HFF-Myc (cell line): ENCODE results near the gene SELENOM.

Experiments used
- DNase-seq: peaks from one replicate; pipeline ENCODE4 v3.0.0-alpha.2; 2011; ENCODE audit warnings: low read depth; ENCODE audit errors: extremely low read depth
- H3K4me3 ChIP-seq: replicated peaks from 2 replicates; pipeline ENCODE4 v1.5.1; 2011; ENCODE audit warnings: low read depth, mild to moderate bottlenecking, control low read depth, low read length
- CTCF ChIP-seq: IDR thresholded peaks from 2 replicates; pipeline ENCODE4 v1.5.1; 2012; ENCODE audit warnings: mild to moderate bottlenecking, low read depth, low read length, control low read depth; ENCODE audit errors: missing control alignments

SELENOM gene

DNA sequence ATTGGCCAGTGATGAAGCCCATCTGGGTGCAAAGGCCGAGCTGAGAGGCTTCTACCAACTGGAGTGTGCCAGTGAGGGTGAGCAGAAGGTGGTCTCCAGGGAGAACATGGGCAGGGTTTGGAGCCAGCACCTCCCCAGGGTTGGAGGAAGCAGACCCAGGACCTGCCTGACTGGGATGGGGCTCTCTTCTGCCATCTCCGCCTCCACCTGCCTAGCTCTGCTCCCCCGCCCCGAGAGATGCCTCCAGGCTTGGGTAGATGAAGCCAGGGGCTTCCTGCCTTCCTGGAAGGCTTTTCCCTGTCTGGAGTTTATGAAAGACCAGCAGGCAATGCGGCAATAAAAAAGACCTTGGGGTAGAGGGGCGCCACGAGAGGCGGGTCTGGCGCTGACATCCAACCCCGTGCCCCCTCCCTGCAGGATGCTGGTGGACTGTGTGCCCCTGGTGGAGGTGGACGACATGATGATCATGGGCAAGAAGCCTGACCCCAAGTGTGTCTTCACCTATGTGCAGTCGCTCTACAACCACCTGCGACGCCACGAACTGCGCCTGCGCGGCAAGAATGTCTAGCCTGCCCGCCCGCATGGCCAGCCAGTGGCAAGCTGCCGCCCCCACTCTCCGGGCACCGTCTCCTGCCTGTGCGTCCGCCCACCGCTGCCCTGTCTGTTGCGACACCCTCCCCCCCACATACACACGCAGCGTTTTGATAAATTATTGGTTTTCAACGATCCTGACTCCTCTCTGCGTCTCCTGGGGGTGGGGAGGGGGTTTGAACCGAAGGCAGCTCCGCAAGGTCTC, 3.3 kb downstream of the SELENOM start:
- no peak for DNase-seq
- no peak overlapping the region for H3K4me3 ChIP-seq
- no peak for TF ChIP-seq CTCF

GRCh38 chr22:31103111-31103510, 4.3 kb downstream of the SELENOM start:
- DNase-seq: no peak
- no peak for TF ChIP-seq CTCF
- no peak overlapping the region for H3K4me3 ChIP-seq

GRCh38 chr22:31102441-31103081, 4.8 kb downstream of the SELENOM start:
- H3K4me3 ChIP-seq: no peak overlapping the region
- peak; percentile 85 for DNase-seq
- TF ChIP-seq CTCF: no peak

DNA sequence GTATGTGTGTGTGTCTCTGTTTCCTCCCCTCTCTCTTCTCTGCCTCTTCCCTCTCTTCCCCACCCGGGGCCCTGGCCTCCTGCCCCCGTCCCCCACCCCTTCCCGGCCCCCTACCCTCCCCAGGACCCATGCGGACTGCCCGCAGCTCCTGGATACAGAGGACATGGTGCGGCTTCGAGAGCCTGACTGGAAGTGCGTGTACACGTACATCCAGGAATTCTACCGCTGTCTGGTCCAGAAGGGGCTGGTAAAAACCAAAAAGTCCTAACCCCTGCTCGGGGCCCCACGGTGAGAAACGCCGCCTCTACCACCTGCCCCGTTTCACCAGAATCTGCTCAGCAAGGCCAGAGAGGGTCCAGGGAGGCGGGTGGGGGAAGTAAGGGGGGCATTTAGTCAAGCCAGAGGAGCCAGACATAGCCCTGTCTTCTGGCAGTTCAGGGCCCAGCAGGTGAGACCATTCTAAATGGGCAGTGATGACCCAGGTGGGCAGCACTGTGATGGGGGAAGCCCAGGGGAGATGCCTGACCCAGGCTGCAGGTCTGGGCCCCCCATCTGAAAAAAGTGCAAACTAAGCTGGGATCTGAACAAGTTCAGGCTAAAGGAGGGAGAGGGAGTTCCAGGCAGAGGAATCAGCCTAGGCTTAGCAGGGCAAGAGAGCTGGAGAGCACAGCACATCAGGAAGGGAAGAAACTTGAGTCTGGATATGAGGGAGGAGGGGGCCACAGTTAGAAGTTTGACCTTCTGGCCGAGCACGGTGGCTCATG, 6.4 kb downstream of the SELENOM start:
- DNase-seq: no peak
- H3K4me3 ChIP-seq: no peak overlapping the region
- TF ChIP-seq CTCF: no peak

- H3K4me3 ChIP-seq: no peak overlapping the region
- no peak for DNase-seq
- no peak for TF ChIP-seq CTCF
Observed at GRCh38 chr22:31099841-31100761, 7.3 kb downstream of the SELENOM start.

GRCh38 chr22:31099386-31099785, 8.0 kb downstream of the SELENOM start:
- no peak for TF ChIP-seq CTCF
- no peak overlapping the region for H3K4me3 ChIP-seq

More at GRCh38 chr22:31099386-31099785, 8.0 kb downstream of the SELENOM start:
- DNase-seq: no peak
